Aorta (tissue), 5 donors: Measurements from ENCODE around the gene STARD10. TPM values are rescaled to one million over a fixed set of nuclear protein-coding genes. Genes with fewer than 3 reads are reported as not detected.

Experiments used
- ATAC-seq: fragments of 200-7000 bp; cut with Tn5 transposase; one replicate; pipeline ENCODE4 v1.9.1; 2022; ENCODE audit warnings: moderate library complexity; ENCODE audit not compliant: low FRiP score
- DNase-seq, 2 donors: peaks; one replicate each; pipeline ENCODE4 v3.0.0-alpha.2; 2020
- H3K27ac ChIP-seq, 2 donors: one replicate each; pipeline ENCODE4 v1.5.1; 2013; ENCODE audit warnings: low read length in 2 of 2, mild to moderate bottlenecking in 2 of 2, moderate library complexity in 2 of 2, control low read depth in 1 of 2, inconsistent platforms in 1 of 2, low read depth in 1 of 2
- H3K27me3 ChIP-seq, 2 donors: one replicate each; pipeline ENCODE4 v1.6.1; 2013; ENCODE audit warnings: control low read depth in 1 of 2, low read length in 1 of 2, mild to moderate bottlenecking in 1 of 2, moderate library complexity in 1 of 2; ENCODE audit not compliant: insufficient read depth in 2 of 2, control insufficient read depth in 1 of 2
- H3K36me3 ChIP-seq, 2 donors: one replicate each; pipeline ENCODE4 v1.6.1; 2013; ENCODE audit warnings: control low read depth in 1 of 2, low read length in 1 of 2, mild to moderate bottlenecking in 1 of 2; ENCODE audit not compliant: insufficient read depth in 2 of 2, control insufficient read depth in 1 of 2
- H3K4me1 ChIP-seq, 2 donors: one replicate each; pipeline ENCODE4 v1.6.1; 2013; ENCODE audit warnings: low read length in 2 of 2, control low read depth in 1 of 2, mild to moderate bottlenecking in 1 of 2, moderate library complexity in 1 of 2; ENCODE audit not compliant: insufficient read depth in 2 of 2, control insufficient read depth in 1 of 2
- H3K4me3 ChIP-seq, 2 donors: one replicate each; pipeline ENCODE4 v1.5.1; 2013; ENCODE audit warnings: low read length in 2 of 2, control low read depth in 1 of 2, mild to moderate bottlenecking in 1 of 2
- H3K9me3 ChIP-seq: one replicate; pipeline ENCODE4 v1.6.1; 2013; ENCODE audit warnings: mild to moderate bottlenecking, low read length; ENCODE audit not compliant: control insufficient read depth
- WGBS, 2 donors: extraction: QIAGEN DNeasy Blood & Tissue Kit; methylation state at CpG; one replicate each; pipeline ENCODE4 v1.1.7; 2013; 5-methylcytosine and 5-hydroxymethylcytosine counted together
- intact Hi-C, 2 donors: fragments of 100-400 bp; cut with DNase I; formaldehyde crosslinking; loops; one replicate each; pipeline versions ENCODE4 v1.14.2 to v1.15.0; 2022
- polyA plus RNA-seq, 2 donors: library from polyadenylated mRNA; stranded (reverse); fragments of 200-250 nt; gene quantifications; one replicate each; pipeline ENCODE4 v1.2.3, GENCODE V29; 2013
- total RNA-seq, 2 donors: library from RNA; stranded (reverse); fragmentation: NEBNext Ultra II Directional; extraction: Animal tissue kit (Norgen Biotek cat#: 25700); gene quantifications; one replicate each; pipeline ENCODE4 v1.2.1, GENCODE V29; 2021
- donor health status: healthy with polysubstance abuse.
- donor health status: Bipolar disorder and iron deficiency.
- donor health status: DM: no; HTN: no; CAD: no.
- donor health status: DM: no; HTN: no; CAD: no.
- donor health status: DM: yes; HTN: yes; CAD: no.

The STARD10 gene
- total and polyA plus RNA-seq, 4 donors, result 17.7 to 129 (median 40.1) TPM

DNA sequence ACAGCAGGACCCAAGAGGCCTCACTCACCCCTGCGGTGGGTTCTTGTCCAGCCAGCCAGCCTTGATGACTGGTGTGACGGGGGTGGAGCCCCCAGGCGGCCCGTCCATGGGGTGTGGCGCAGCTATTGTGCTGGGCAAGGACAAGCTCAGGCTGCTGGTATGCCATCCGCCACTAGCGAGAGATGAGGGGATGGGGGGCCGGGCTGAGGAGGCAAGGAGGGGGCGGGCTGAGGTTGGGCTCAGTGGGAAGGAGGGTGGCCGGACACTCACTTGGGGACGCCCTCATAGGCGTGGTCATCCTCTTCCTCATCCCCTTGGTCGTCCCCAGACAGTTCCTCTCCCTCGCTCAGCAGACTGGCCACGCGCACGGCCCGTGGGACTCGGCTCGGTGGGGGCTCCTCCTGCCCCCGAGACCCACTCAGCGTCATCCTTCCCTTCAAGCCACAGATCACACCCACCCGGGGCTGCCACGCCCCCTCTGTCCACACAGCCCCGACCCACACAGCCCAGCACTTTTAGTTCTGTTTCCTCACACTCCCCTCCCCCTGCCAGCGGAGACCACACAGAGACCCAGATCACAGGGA, 81.6 kb downstream of the STARD10 start:
- no peak overlapping the region for H3K4me3 ChIP-seq
- H3K4me1 ChIP-seq, result no peaks in the 10 kb centered on the region
- H3K27ac ChIP-seq, result no peak overlapping the region
- no peaks in the 10 kb centered on the region for H3K27me3 ChIP-seq
- H3K9me3 ChIP-seq, result no peaks in the 10 kb centered on the region
- ATAC-seq (peak; percentile 61), DNase-seq (peak in 1 of 2 donors; percentile 92)
- H3K36me3 ChIP-seq, result peaks cover 0 to 2% of the 10 kb centered on the region in 2 donors
- intact Hi-C loops, result no loop called here
- 71 to 75% methylated on average over 26 of the region's 26 CpGs for WGBS, 2 donors

DNA sequence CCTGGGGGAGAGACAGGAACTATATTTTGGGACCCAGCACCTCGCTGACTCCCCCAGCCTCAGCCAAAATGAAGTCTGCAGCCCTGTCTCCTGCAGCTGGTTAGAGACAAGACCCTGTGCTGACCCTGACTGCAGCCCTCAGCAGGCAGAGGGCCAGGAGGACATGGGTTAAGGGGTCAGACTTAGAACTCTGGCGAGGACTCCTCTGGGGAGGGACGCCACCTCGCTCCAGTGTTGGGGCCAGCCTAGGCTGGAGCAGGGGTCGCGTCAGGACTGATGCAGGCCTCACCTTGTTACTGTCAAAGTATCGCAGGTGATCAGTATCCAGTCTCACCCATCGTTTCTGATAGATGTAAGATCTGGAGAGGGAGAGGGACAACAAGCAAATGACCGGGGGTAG, 82.7 kb downstream of the STARD10 start:
- DNase-seq, result peak in 1 of 2 donors; percentile 38
- Histone ChIP-seq H3K4me1 (no peaks in the 10 kb centered on the region), H3K4me3 (no peak overlapping the region), H3K27ac (no peak overlapping the region), H3K9me3 (no peaks in the 10 kb centered on the region), H3K36me3 (peaks cover 0 to 2% of the 10 kb centered on the region in 2 donors), H3K27me3 (no peaks in the 10 kb centered on the region)
- WGBS, 2 donors, result 88 to 90% methylated on average over 9 of the region's 9 CpGs
- no peak for ATAC-seq
- intact Hi-C loops, result no loop called here

- Histone ChIP-seq H3K27ac (no peak overlapping the region), H3K27me3 (no peaks in the 10 kb centered on the region), H3K9me3 (no peaks in the 10 kb centered on the region), H3K4me3 (no peak overlapping the region), H3K4me1 (no peaks in the 10 kb centered on the region), H3K36me3 (peaks cover 0 to 2% of the 10 kb centered on the region in 2 donors)
- ATAC-seq (no peak), DNase-seq (peak in 1 of 2 donors; percentile 33)
- intact Hi-C loops, result no loop called here
- 91 to 93% methylated on average over 11 of the region's 11 CpGs for WGBS, 2 donors
Measured at GRCh38 chr11:72710278-72710677, 83.6 kb downstream of the STARD10 start.

- Histone ChIP-seq H3K27ac (no peak overlapping the region), H3K4me3 (no peak overlapping the region), H3K36me3 (peaks cover 0 to 2% of the 10 kb centered on the region in 2 donors), H3K4me1 (no peaks in the 10 kb centered on the region), H3K27me3 (no peaks in the 10 kb centered on the region), H3K9me3 (no peaks in the 10 kb centered on the region)
- ATAC-seq (no peak), DNase-seq (no peak)
- intact Hi-C loops, result no loop called here
- WGBS, 2 donors, result 95% methylated on average over 20 of the region's 20 CpGs
Measured at GRCh38 chr11:72709478-72710238, 84.2 kb downstream of the STARD10 start.

DNA sequence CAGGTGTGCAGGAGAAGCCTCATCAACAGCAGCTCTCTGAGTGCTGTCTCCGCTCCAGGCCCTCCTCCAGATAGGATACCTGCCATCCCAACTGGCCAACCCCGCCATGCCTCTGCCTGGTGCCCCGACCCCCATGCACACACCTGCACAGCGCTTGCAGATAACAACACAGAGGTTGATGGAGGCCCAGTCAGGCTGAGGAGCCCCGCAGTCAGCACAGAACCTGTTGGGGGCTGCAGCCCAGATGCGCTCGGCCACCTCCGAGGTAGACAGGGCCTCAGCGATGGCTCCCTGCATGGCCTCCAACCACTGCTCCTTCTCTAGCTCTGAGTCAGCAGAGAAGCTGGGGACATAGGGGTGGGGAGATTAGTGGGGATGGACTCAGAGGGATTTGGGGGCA, 86.8 kb downstream of the STARD10 start:
- H3K4me3 ChIP-seq, result no peak overlapping the region
- intact Hi-C loops, result no loop called here
- DNase-seq, result no peak
- no peaks in the 10 kb centered on the region for H3K27me3 ChIP-seq
- H3K27ac ChIP-seq, result no peak overlapping the region
- peaks cover 0 to 2% of the 10 kb centered on the region in 2 donors for H3K36me3 ChIP-seq
- no peak for ATAC-seq
- no peaks in the 10 kb centered on the region for H3K4me1 ChIP-seq
- H3K9me3 ChIP-seq, result no peaks in the 10 kb centered on the region
- WGBS, 2 donors, result 93 to 94% methylated on average over 9 of the region's 9 CpGs

GRCh38 chr11:72706579-72706978, 87.3 kb downstream of the STARD10 start:
- Histone ChIP-seq H3K36me3 (peaks cover 0 to 2% of the 10 kb centered on the region in 2 donors), H3K27ac (no peak overlapping the region), H3K4me1 (no peaks in the 10 kb centered on the region), H3K27me3 (no peaks in the 10 kb centered on the region), H3K4me3 (no peak overlapping the region), H3K9me3 (no peaks in the 10 kb centered on the region)
- intact Hi-C loops, result no loop called here
- no peak for ATAC-seq
- DNase-seq, result no peak
- WGBS, 2 donors, result 80 to 82% methylated on average over 5 of the region's 5 CpGs

GRCh38 chr11:72705442-72706365, 88.1 kb downstream of the STARD10 start:
- 77 to 78% methylated on average over 12 of the region's 12 CpGs for WGBS, 2 donors
- Histone ChIP-seq H3K27me3 (no peaks in the 10 kb centered on the region), H3K27ac (no peak overlapping the region), H3K36me3 (peaks cover 0 to 2% of the 10 kb centered on the region in 2 donors), H3K4me1 (no peaks in the 10 kb centered on the region), H3K4me3 (no peak overlapping the region), H3K9me3 (no peaks in the 10 kb centered on the region)
- no peak for DNase-seq
- intact Hi-C loops, result no loop called here
- ATAC-seq, result no peak

- 44 to 61% methylated on average over 4 of the region's 4 CpGs for WGBS, 2 donors
- Histone ChIP-seq H3K27ac (no peak overlapping the region), H3K27me3 (no peaks in the 10 kb centered on the region)
Measured at GRCh38 chr11:72704783-72705265, 89.0 kb downstream of the STARD10 start.

More at GRCh38 chr11:72704783-72705265, 89.0 kb downstream of the STARD10 start:
- Histone ChIP-seq H3K36me3 (peaks cover 0 to 2% of the 10 kb centered on the region in 2 donors), H3K9me3 (no peaks in the 10 kb centered on the region), H3K4me3 (no peak overlapping the region), H3K4me1 (no peaks in the 10 kb centered on the region)
- DNase-seq, result no peak
- intact Hi-C loops, result no loop called here
- no peak for ATAC-seq
